SU-DHL-6 (cell line): Measurements from ENCODE around the gene EDRF1.

Source experiments
- EZH2phosphoT487 ChIP-seq: fragments of 200-600 bp; sonication (generic), shearing (Covaris generic); conservative IDR thresholded peaks from 2 replicates; pipeline ENCODE4 v1.6.1; 2018; ENCODE audit warnings: mild to moderate bottlenecking, antibody characterized with exemption, low read length, moderate library complexity, mixed read lengths
- TF ChIP-seq, protein P1 (sequence below): fragments of 200-600 bp; sonication (generic); IDR thresholded peaks from one replicate; pipeline ENCODE4 v1.5.1; 2017; ENCODE audit warnings: antibody characterized with exemption, mild to moderate bottlenecking, low read length, moderate library complexity; ENCODE audit not compliant: insufficient read depth, poor library complexity, severe bottlenecking

- TF ChIP-seq, protein P1, sequence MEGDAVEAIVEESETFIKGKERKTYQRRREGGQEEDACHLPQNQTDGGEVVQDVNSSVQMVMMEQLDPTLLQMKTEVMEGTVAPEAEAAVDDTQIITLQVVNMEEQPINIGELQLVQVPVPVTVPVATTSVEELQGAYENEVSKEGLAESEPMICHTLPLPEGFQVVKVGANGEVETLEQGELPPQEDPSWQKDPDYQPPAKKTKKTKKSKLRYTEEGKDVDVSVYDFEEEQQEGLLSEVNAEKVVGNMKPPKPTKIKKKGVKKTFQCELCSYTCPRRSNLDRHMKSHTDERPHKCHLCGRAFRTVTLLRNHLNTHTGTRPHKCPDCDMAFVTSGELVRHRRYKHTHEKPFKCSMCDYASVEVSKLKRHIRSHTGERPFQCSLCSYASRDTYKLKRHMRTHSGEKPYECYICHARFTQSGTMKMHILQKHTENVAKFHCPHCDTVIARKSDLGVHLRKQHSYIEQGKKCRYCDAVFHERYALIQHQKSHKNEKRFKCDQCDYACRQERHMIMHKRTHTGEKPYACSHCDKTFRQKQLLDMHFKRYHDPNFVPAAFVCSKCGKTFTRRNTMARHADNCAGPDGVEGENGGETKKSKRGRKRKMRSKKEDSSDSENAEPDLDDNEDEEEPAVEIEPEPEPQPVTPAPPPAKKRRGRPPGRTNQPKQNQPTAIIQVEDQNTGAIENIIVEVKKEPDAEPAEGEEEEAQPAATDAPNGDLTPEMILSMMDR = no peak
- TF ChIP-seq EZH2phosphoT487 = no peak
Observed at GRCh38 chr10:125689955-125690569, 29.4 kb upstream of the EDRF1 start.
